Measurements from ENCODE around the gene ZBTB42. TPM values are rescaled to one million over a fixed set of nuclear protein-coding genes. Genes with fewer than 3 reads are reported as not detected.
A peak's percentile ranks its signal among the peaks of the same experiment; 100 is the strongest.
"Not testable (repeated sequence)": the region's sequence is repeated elsewhere in the genome, so short reads cannot be mapped to it uniquely, and the experiment has no call there.

Gene ZBTB42
- total RNA-seq, 4 donors from 2014 or later, result 2.4 to 20.8 (median 12.5) TPM

DNA sequence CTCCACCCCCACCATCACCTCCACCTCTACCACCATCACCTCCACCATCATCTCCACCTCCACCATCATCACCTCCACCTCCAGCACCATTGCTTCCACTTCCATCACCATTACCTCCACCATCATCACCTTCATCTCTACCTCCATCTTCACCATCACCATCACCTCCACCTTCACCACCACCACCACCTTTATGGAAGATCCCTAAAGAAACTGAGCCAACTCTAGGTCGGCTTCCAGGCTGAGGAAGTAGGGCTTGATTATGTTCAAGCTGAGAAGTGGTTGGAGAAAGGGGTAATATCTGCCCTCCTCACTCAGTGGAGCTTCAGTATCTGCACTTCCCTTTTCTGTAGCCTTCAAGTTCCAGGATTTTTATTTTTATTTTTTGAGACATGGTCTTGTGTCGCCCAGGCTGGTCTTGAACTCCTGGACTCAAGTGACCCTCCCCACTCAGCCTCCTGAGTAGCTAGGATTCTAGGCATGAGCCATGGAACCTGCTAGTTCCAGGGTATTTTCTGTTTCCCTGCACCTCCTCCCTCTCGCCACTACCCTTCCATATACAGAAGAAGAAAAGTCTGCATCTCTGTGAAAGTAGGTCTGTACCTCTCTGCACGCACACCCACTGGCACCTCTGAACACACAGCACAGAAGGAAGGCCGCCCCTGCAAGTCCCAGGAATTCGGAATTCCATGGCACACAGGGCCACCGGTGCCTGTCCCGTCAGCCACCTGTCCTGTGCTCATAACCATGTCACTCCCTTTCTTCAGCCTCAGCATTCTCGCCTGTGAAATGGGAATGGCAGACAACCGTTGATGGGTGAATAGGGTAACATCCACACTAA is 5.9 kb downstream of the ZBTB42 start:
- Histone ChIP-seq H3K27me3 (no peaks in the 10 kb centered on the region), H3K27ac (no peak overlapping the region), H3K4me3 (no peak overlapping the region), H3K4me1 (peaks cover 9 to 22% of the 10 kb centered on the region in 2 donors), H3K36me3 (no peaks in the 10 kb centered on the region), H3K9me3 (no peaks in the 10 kb centered on the region)
- DNase-seq (no peak), ATAC-seq (no peak)
- TF ChIP-seq, protein P1, sequence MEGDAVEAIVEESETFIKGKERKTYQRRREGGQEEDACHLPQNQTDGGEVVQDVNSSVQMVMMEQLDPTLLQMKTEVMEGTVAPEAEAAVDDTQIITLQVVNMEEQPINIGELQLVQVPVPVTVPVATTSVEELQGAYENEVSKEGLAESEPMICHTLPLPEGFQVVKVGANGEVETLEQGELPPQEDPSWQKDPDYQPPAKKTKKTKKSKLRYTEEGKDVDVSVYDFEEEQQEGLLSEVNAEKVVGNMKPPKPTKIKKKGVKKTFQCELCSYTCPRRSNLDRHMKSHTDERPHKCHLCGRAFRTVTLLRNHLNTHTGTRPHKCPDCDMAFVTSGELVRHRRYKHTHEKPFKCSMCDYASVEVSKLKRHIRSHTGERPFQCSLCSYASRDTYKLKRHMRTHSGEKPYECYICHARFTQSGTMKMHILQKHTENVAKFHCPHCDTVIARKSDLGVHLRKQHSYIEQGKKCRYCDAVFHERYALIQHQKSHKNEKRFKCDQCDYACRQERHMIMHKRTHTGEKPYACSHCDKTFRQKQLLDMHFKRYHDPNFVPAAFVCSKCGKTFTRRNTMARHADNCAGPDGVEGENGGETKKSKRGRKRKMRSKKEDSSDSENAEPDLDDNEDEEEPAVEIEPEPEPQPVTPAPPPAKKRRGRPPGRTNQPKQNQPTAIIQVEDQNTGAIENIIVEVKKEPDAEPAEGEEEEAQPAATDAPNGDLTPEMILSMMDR (IDR thresholded peaks at IDR 0.05 in 4 of 5, conservative IDR thresholded peaks at IDR 0.05 in 1 of 5), result no peak
- TF ChIP-seq POLR2A (IDR thresholded peaks at IDR 0.05), result no peak
- intact Hi-C loops (cut with DNase I; ENCODE audit: low total_unique reads), result no loop called here
- in situ Hi-C loops (cut with MboI; ENCODE audit: low sequenced_read_pairs in 4 of 4), result no loop called here

DNA sequence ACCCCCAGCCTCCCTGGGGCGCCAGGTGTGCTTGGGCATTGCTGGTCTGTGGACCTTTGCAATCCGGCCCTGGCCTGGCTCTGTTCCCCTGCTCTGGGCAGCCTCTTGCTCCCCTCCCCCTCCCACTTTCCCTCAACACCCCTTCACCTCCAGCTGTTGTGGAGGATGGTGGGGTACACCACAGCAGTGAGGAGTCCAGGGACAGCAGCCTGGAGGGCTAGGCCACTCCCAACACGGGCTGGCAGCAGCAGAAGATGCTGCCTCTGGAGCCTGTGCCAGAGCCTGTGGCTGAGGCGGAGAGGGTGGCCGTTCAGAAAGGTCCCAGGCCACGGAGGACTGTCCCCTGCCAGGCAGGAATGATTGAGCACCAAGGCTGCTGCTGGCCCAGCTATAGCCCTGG is 7.6 kb downstream of the ZBTB42 start:
- H3K36me3 ChIP-seq, result no peaks in the 10 kb centered on the region
- no peak for TF ChIP-seq POLR2A (IDR thresholded peaks at IDR 0.05)
- TF ChIP-seq, protein P1 (IDR thresholded peaks at IDR 0.05 in 4 of 5, conservative IDR thresholded peaks at IDR 0.05 in 1 of 5), result no peak
- H3K27ac ChIP-seq, result no peak overlapping the region
- in situ Hi-C loops (cut with MboI; ENCODE audit: low sequenced_read_pairs in 4 of 4) (no loop called here), intact Hi-C loops (cut with DNase I; ENCODE audit: low total_unique reads) (no loop called here)
- no peaks in the 10 kb centered on the region for H3K27me3 ChIP-seq
- peaks cover 9 to 11% of the 10 kb centered on the region in 2 donors for H3K4me1 ChIP-seq
- DNase-seq (no peak), ATAC-seq (no peak)
- H3K4me3 ChIP-seq, result no peak overlapping the region
- no peaks in the 10 kb centered on the region for H3K9me3 ChIP-seq

DNA sequence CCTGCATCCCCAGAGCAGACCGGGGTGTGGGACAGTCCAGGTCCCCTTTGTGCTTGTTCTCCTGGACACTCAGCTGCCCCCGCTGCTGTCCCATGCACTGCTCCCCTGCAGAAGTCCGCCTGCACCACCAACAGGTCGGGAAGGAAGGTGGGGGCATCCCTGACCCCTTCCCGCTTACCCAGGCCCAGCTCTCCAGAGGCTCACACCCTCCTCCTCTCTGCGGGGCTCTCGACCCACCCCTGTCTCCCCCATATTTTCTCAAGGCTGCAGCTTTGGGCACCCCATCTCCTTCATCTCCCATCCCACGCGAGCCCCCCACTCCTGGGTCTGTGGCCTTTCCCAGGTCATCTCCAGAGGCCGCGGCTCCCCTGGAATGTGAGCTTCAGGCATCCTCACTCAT is 9.4 kb downstream of the ZBTB42 start:
- in situ Hi-C loops (cut with MboI; ENCODE audit: low sequenced_read_pairs in 4 of 4), result no loop called here
- ATAC-seq (no peak), DNase-seq (no peak)
- Histone ChIP-seq H3K9me3 (no peaks in the 10 kb centered on the region), H3K4me1 (peaks cover 26 to 27% of the 10 kb centered on the region in 2 donors), H3K27me3 (no peaks in the 10 kb centered on the region), H3K36me3 (no peaks in the 10 kb centered on the region), H3K4me3 (no peak overlapping the region), H3K27ac (no peak overlapping the region)
- TF ChIP-seq, protein P1 (IDR thresholded peaks at IDR 0.05 in 4 of 5, conservative IDR thresholded peaks at IDR 0.05 in 1 of 5), result no peak
- TF ChIP-seq POLR2A (IDR thresholded peaks at IDR 0.05), result no peak
- intact Hi-C loops (cut with DNase I; ENCODE audit: low total_unique reads), result no loop called here

DNA sequence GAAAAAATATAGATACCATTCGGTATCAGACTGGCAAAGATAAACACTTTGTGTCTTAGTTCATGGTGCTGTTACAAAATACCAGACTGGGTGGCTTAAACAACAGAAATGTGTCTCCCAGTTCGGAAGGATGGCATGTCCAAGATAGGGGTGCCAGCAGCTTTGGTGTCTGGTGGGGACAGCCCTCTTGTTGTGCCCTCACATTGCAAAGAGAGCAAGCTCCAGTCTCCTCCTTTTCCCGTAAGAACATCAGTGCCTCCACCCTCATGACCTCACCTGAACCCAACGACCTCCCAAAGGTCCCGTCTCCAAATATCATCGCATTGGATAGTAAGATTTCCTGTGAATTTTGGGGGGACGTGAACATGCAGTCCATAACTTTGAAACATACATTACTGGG is 12.4 kb downstream of the ZBTB42 start:
- Histone ChIP-seq H3K27me3 (no peaks in the 10 kb centered on the region), H3K9me3 (no peaks in the 10 kb centered on the region), H3K36me3 (no peaks in the 10 kb centered on the region), H3K27ac (no peak overlapping the region), H3K4me1 (peaks cover 32 to 33% of the 10 kb centered on the region in 2 donors), H3K4me3 (no peak overlapping the region)
- intact Hi-C loops (cut with DNase I; ENCODE audit: low total_unique reads) (no loop called here), in situ Hi-C loops (cut with MboI; ENCODE audit: low sequenced_read_pairs in 4 of 4) (no loop called here)
- TF ChIP-seq, protein P1 (IDR thresholded peaks at IDR 0.05 in 4 of 5, conservative IDR thresholded peaks at IDR 0.05 in 1 of 5), result no peak
- TF ChIP-seq POLR2A (IDR thresholded peaks at IDR 0.05), result no peak
- DNase-seq, result no peak
- ATAC-seq, result no peak

DNA sequence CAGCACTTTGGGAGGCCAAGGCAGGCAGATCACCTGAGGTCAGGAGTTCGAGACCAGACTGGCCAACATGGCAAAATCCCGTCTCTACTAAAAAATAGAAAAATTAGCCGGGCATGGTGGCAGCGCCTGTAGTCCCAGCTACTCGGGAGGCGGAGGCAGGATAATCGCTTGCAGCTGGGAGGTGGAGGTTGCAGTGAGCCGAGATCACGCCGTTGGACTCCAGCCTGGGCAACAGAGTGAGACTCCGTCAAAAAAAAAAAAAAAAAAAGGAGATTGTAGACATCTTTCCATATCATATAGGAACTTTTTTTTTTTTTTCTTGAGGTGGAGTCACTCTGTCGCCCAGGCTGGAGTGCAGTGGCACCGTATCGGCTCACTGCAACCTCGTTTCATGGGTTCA is 13.8 kb downstream of the ZBTB42 start:
- H3K36me3 ChIP-seq; intact Hi-C loops (cut with DNase I; ENCODE audit: low total_unique reads); ATAC-seq; H3K27me3 ChIP-seq; H3K9me3 ChIP-seq; DNase-seq; in situ Hi-C loops (cut with MboI; ENCODE audit: low sequenced_read_pairs in 4 of 4): not testable (repeated sequence)
- peak overlapping the region; percentile 91 to 99 (median 94) for H3K4me3 ChIP-seq
- peaks cover 32 to 33% of the 10 kb centered on the region in 2 donors for H3K4me1 ChIP-seq
- H3K27ac ChIP-seq, result peak overlapping the region; percentile 97 to 99 (median 98)
